ENCODE results near the gene ABCB9. TPM values are rescaled to one million over a fixed set of nuclear protein-coding genes. Genes with fewer than 3 reads are reported as not detected.
A peak's percentile ranks its signal among the peaks of the same experiment; 100 is the strongest.

The ABCB9 gene
- total RNA-seq, 1 experiment from 2014 or later: 32.7 TPM

DNA sequence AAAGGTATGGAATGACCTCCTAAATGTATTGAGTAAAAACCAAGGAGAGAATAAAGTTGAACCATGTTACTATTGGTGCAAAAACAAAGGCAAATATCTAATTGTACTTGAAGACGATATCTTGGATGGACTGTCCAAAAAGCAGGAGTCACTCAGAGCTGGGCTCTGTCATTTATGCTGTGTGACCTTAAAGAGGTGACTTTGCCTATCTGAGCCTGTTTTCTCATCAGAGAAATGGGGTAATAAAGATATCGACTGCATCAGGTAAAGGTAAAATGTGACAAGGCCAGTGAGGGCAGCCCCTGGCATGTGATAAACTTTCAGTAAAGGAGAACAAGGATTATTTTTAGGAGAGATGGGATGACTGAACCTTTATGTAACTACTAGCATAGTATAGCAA is 1.8 kb upstream of the ABCB9 start:
- BruUV-seq (replicated peaks): no TSS peak
- CTCF ChIA-PET: interaction anchor here (0.7 kb wide), 1 partner anchor 184 kb away, joined by 9 read pairs; no protein-coding TSS in a partner anchor
- H3K4me1 ChIP-seq (ENCODE audit: control insufficient read depth, insufficient read depth, low read length): peaks cover 26% of the 10 kb centered on the region
- no peaks in the 10 kb centered on the region for H3K27me3 ChIP-seq (ENCODE audit: control insufficient read depth, insufficient read depth, low read length)
- TF ChIP-seq POLR2AphosphoS5 (IDR thresholded peaks at IDR 0.05; ENCODE audit: low read depth, low read length) (no peak), TCF7L2 (IDR thresholded peaks at IDR 0.05; ENCODE audit: low read depth, low read length) (no peak), SIN3A (IDR thresholded peaks at IDR 0.05; ENCODE audit: borderline replicate concordance, insufficient read depth, low read depth, low read length) (no peak)
- TF ChIP-seq, protein P1, sequence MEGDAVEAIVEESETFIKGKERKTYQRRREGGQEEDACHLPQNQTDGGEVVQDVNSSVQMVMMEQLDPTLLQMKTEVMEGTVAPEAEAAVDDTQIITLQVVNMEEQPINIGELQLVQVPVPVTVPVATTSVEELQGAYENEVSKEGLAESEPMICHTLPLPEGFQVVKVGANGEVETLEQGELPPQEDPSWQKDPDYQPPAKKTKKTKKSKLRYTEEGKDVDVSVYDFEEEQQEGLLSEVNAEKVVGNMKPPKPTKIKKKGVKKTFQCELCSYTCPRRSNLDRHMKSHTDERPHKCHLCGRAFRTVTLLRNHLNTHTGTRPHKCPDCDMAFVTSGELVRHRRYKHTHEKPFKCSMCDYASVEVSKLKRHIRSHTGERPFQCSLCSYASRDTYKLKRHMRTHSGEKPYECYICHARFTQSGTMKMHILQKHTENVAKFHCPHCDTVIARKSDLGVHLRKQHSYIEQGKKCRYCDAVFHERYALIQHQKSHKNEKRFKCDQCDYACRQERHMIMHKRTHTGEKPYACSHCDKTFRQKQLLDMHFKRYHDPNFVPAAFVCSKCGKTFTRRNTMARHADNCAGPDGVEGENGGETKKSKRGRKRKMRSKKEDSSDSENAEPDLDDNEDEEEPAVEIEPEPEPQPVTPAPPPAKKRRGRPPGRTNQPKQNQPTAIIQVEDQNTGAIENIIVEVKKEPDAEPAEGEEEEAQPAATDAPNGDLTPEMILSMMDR (IDR thresholded peaks at IDR 0.05): no peak
- TF ChIP-seq, protein P2, sequence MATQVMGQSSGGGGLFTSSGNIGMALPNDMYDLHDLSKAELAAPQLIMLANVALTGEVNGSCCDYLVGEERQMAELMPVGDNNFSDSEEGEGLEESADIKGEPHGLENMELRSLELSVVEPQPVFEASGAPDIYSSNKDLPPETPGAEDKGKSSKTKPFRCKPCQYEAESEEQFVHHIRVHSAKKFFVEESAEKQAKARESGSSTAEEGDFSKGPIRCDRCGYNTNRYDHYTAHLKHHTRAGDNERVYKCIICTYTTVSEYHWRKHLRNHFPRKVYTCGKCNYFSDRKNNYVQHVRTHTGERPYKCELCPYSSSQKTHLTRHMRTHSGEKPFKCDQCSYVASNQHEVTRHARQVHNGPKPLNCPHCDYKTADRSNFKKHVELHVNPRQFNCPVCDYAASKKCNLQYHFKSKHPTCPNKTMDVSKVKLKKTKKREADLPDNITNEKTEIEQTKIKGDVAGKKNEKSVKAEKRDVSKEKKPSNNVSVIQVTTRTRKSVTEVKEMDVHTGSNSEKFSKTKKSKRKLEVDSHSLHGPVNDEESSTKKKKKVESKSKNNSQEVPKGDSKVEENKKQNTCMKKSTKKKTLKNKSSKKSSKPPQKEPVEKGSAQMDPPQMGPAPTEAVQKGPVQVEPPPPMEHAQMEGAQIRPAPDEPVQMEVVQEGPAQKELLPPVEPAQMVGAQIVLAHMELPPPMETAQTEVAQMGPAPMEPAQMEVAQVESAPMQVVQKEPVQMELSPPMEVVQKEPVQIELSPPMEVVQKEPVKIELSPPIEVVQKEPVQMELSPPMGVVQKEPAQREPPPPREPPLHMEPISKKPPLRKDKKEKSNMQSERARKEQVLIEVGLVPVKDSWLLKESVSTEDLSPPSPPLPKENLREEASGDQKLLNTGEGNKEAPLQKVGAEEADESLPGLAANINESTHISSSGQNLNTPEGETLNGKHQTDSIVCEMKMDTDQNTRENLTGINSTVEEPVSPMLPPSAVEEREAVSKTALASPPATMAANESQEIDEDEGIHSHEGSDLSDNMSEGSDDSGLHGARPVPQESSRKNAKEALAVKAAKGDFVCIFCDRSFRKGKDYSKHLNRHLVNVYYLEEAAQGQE (IDR thresholded peaks at IDR 0.05; ENCODE audit: insufficient read depth in 1 of 2, low read depth in 2 of 2, low read length in 1 of 2): no peak
- H3K9me3 ChIP-seq (ENCODE audit: control insufficient read depth, insufficient read depth, low read depth, low read length): no peaks in the 10 kb centered on the region
- H3K27ac ChIP-seq (ENCODE audit: low read length): no peak overlapping the region
- H3K36me3 ChIP-seq (ENCODE audit: control insufficient read depth, insufficient read depth, low read length): no peaks in the 10 kb centered on the region; the same call in 1 of the 2 replicates
- H3K4me3 ChIP-seq (ENCODE audit: low read depth in 2 of 2, low read length in 2 of 2): no peak overlapping the region
- POLR2A ChIA-PET: no interaction called here
- in situ Hi-C loops (cut with HindIII; ENCODE audit: low pct_unique_long_range_greater_than_20kb, low sequenced_read_pairs) (no loop called here), intact Hi-C loops (cut with micrococcal nuclease; ENCODE audit: unreplicated experiment) (no loop called here)
- DNase-seq (ENCODE audit: low read depth, low spot score) (no peak), ATAC-seq (no peak)

DNA sequence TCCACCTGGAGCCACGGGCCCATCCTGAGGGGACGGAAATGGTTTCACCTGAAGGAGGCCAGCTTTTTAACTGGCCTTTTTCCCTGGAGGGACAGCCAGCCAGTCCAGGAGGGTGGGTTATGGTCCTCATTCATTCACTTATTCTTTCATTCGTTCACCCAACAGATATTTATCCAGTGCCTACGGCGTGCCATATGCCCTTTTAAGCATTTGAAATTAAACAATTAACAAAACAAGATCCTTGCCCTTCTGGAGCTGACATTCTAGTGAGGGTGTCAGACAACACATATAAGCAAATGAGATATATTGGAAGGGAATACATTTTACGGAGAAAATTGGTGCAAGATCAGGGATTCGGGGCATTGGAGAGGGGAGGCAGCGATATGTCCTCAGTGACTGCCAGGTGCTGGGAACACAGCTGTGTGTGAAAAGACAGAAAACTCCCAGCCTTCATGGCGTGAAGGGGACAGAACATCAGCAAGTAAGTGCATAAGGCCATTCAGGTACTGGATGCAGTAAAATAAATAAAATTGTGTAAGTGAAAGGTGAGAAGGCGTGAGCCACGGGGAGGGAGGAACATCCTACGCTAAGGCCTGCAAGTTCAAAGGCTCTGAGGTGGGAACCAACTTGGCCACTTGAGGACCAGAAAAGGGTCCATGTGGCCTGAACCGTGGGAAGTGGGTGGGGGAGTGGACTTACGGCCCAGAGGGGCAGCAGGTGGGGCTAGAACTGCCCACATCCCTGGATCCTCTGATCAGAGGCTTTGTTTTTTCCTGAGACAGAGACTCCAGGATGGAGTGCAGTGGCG is 684 bp upstream of the ABCB9 start:
- no peaks in the 10 kb centered on the region for H3K27me3 ChIP-seq (ENCODE audit: control insufficient read depth, insufficient read depth, low read length)
- H3K27ac ChIP-seq (ENCODE audit: low read length): no peak overlapping the region; the same call in 1 of the 2 replicates
- peak overlapping the region; percentile 20 to 41 for H3K4me3 ChIP-seq (ENCODE audit: low read depth in 2 of 2, low read length in 2 of 2)
- in situ Hi-C loops (cut with HindIII; ENCODE audit: low pct_unique_long_range_greater_than_20kb, low sequenced_read_pairs): no loop called here
- H3K36me3 ChIP-seq (ENCODE audit: control insufficient read depth, insufficient read depth, low read length): no peaks in the 10 kb centered on the region; the same call in 1 of the 2 replicates
- intact Hi-C loops (cut with micrococcal nuclease; ENCODE audit: unreplicated experiment): no loop called here
- BruUV-seq (replicated peaks): no TSS peak
- DNase-seq (ENCODE audit: low read depth, low spot score): no peak
- ChIA-PET CTCF (interaction anchor here (0.6 kb wide), 3 partner anchors 20 to 142 kb away, joined by 8 to 13 read pairs (median 12); no protein-coding TSS in a partner anchor), POLR2A (interaction anchor here (0.5 to 0.7 kb wide), 4 partner anchors 7 to 180 kb away, joined by 3 to 10 read pairs (median 6); no protein-coding TSS in a partner anchor)
- no peak for ATAC-seq
- TF ChIP-seq, protein P1 (IDR thresholded peaks at IDR 0.05): no peak
- TF ChIP-seq TCF7L2 (IDR thresholded peaks at IDR 0.05; ENCODE audit: low read depth, low read length) (no peak), SIN3A (IDR thresholded peaks at IDR 0.05; ENCODE audit: borderline replicate concordance, insufficient read depth, low read depth, low read length) (no peak), POLR2AphosphoS5 (IDR thresholded peaks at IDR 0.05; ENCODE audit: low read depth, low read length) (no peak)
- TF ChIP-seq, protein P2 (IDR thresholded peaks at IDR 0.05; ENCODE audit: insufficient read depth in 1 of 2, low read depth in 2 of 2, low read length in 1 of 2): no peak
- H3K4me1 ChIP-seq (ENCODE audit: control insufficient read depth, insufficient read depth, low read length): peaks cover 32% of the 10 kb centered on the region
- H3K9me3 ChIP-seq (ENCODE audit: control insufficient read depth, insufficient read depth, low read depth, low read length): no peaks in the 10 kb centered on the region
